Measurements from ENCODE around the gene TENM4.

TENM4 gene

DNA sequence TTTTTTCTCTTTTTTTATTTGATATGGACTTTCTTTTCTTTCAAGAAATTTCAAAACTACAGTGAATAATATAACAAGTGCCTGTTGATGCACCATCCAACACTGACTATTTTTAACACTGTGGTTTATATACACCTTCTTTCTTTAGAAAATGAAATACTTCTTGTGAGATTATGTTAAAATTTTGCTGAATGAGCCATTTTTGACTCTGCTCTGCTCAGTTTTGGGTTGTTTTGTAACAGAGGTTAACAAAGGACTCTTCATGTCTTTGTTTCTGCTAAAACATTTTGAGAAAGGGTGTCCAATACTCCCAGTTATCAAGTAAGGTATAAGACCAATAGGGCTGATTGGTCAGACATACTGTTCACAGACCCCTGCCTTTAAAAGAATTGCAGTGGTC is 44.0 kb upstream of the TENM4 start:
- Histone ChIP-seq H3K27me3 (no peaks in the 10 kb centered on the region), H3K36me3 (no peaks in the 10 kb centered on the region), H3K27ac (no peak overlapping the region), H3K4me1 (no peaks in the 10 kb centered on the region), H3K4me3 (no peak overlapping the region), H3K9me3 (no peaks in the 10 kb centered on the region)
- no peak for DNase-seq
- intact Hi-C loops (cut with DNase I; ENCODE audit: low total_unique reads), result no loop called here
- TF ChIP-seq, protein P1, sequence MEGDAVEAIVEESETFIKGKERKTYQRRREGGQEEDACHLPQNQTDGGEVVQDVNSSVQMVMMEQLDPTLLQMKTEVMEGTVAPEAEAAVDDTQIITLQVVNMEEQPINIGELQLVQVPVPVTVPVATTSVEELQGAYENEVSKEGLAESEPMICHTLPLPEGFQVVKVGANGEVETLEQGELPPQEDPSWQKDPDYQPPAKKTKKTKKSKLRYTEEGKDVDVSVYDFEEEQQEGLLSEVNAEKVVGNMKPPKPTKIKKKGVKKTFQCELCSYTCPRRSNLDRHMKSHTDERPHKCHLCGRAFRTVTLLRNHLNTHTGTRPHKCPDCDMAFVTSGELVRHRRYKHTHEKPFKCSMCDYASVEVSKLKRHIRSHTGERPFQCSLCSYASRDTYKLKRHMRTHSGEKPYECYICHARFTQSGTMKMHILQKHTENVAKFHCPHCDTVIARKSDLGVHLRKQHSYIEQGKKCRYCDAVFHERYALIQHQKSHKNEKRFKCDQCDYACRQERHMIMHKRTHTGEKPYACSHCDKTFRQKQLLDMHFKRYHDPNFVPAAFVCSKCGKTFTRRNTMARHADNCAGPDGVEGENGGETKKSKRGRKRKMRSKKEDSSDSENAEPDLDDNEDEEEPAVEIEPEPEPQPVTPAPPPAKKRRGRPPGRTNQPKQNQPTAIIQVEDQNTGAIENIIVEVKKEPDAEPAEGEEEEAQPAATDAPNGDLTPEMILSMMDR (IDR thresholded peaks at IDR 0.05), result no peak

- Histone ChIP-seq H3K36me3 (no peaks in the 10 kb centered on the region), H3K27me3 (no peaks in the 10 kb centered on the region), H3K4me3 (no peak overlapping the region), H3K9me3 (no peaks in the 10 kb centered on the region), H3K4me1 (no peaks in the 10 kb centered on the region), H3K27ac (no peak overlapping the region)
- DNase-seq, result no peak
- TF ChIP-seq, protein P1 (IDR thresholded peaks at IDR 0.05), result no peak
- intact Hi-C loops (cut with DNase I; ENCODE audit: low total_unique reads), result no loop called here
These were observed 42.0 kb upstream of the TENM4 start for GRCh38 chr11:79482800-79483199.

- H3K27me3 ChIP-seq, result no peaks in the 10 kb centered on the region
- H3K4me1 ChIP-seq, result no peaks in the 10 kb centered on the region
- TF ChIP-seq, protein P1 (IDR thresholded peaks at IDR 0.05), result no peak
- no peak for DNase-seq
- intact Hi-C loops (cut with DNase I; ENCODE audit: low total_unique reads), result no loop called here
- H3K27ac ChIP-seq, result no peak overlapping the region
- no peak overlapping the region for H3K4me3 ChIP-seq
- H3K9me3 ChIP-seq, result no peaks in the 10 kb centered on the region
- no peaks in the 10 kb centered on the region for H3K36me3 ChIP-seq
These were observed 41.0 kb upstream of the TENM4 start for GRCh38 chr11:79481795-79482194.

- H3K27ac ChIP-seq, result no peak overlapping the region
- no peaks in the 10 kb centered on the region for H3K4me1 ChIP-seq
- no peak for DNase-seq
- H3K36me3 ChIP-seq, result no peaks in the 10 kb centered on the region
- no peak overlapping the region for H3K4me3 ChIP-seq
- no peaks in the 10 kb centered on the region for H3K9me3 ChIP-seq
- TF ChIP-seq, protein P1 (IDR thresholded peaks at IDR 0.05), result no peak
- intact Hi-C loops (cut with DNase I; ENCODE audit: low total_unique reads), result no loop called here
- no peaks in the 10 kb centered on the region for H3K27me3 ChIP-seq
These were observed 40.0 kb upstream of the TENM4 start for GRCh38 chr11:79480864-79481263.

DNA sequence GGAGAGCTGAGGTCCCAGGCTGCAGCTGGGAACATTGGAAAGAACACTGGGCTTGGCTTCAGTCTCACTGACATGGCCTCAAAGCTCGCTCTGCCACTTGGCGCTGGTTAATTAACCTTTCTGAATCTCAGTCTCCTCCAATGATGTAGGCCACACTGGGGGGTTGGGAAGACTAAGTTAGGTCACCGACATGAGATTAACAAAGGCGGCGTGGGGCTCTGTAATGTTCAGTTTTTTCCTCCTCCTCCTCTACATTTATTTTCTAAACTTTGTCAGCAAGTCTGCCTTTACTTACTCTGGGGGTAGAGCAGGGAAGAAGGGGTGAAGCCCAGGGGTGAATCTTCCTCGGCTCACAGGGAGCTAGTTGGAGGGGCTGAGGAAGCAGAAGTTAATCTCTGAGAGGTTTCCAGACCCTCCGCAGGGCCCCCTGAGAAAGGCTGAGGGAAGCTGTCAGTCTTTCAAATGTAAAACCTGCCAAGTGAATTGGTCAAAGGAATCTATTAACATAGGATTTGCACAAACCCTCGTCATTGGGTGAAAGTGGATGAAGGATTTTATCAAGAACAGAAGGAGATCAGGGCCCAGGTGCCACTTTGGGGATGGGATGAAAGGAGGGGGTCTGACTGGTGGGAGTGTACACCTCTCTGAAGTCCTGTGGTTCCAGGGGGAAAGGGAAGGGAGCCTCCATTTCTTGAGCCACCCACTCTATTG is 32.1 kb upstream of the TENM4 start:
- no peak for DNase-seq
- TF ChIP-seq, protein P1 (IDR thresholded peaks at IDR 0.05), result no peak
- Histone ChIP-seq H3K27me3 (no peaks in the 10 kb centered on the region), H3K9me3 (no peaks in the 10 kb centered on the region), H3K36me3 (no peaks in the 10 kb centered on the region), H3K4me1 (no peaks in the 10 kb centered on the region), H3K27ac (no peak overlapping the region), H3K4me3 (no peak overlapping the region)
- intact Hi-C loops (cut with DNase I; ENCODE audit: low total_unique reads), result no loop called here
